Stimulated activated effector memory CD8-positive, alpha-beta T cell treated with anti-CD3 and anti-CD28 coated beads, Interleukin-12 subunit alpha, Interleukin-12 subunit beta, amount 100 ng/mL, for 72 hours (primary cell): ENCODE measurements around the gene DENND1A.
A peak's percentile ranks its signal among the peaks of the same experiment; 100 is the strongest.

Source experiments
- ATAC-seq: fragments of 150-1000 bp; cut with Tn5 transposase; 2 replicates; pipeline ENCODE4 v1.10.0; 2021
- DNase-seq, 2 donors: peaks; one replicate each; pipeline ENCODE4 v3.0.0; 2021 to 2022; ENCODE audit warnings: low spot score in 2 of 2
- H3K27ac Mint-ChIP-seq: one replicate; pipeline ENCODE4 v1.8.0; 2022; ENCODE audit warnings: mild to moderate bottlenecking, mixed read lengths
- H3K36me3 Mint-ChIP-seq: one replicate; pipeline ENCODE4 v1.8.0; 2022; ENCODE audit warnings: mild to moderate bottlenecking, mixed read lengths
- H3K4me1 Mint-ChIP-seq: one replicate; pipeline ENCODE4 v1.8.0; 2022; ENCODE audit warnings: mixed read lengths
- H3K4me3 Mint-ChIP-seq: one replicate; pipeline ENCODE4 v1.8.0; 2022; ENCODE audit warnings: mild to moderate bottlenecking, mixed read lengths
- H3K9me3 Mint-ChIP-seq: one replicate; pipeline ENCODE4 v1.8.0; 2022; ENCODE audit warnings: mixed read lengths

DENND1A gene

DNA sequence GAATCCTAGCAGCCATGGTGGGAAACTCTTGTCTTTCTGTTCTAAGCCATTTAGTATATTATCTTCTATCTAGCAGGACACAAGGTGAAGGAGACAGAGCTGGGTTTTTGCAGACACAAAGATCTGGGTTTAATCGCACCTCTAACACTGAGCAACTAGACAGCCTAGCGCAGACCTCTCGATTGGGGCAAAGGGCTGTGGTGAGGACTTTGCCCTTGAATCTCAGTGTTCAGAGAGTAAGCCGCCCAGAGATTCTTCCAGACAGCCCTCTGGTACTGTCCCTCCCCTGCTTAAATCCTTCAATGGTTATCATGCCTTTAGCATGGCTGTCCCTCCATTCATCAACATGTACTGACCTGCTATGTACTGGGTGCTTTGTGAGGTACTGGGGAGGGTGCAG, 445.8 kb downstream of the DENND1A start:
- no peak overlapping the region for H3K27ac Mint-ChIP-seq

DNA sequence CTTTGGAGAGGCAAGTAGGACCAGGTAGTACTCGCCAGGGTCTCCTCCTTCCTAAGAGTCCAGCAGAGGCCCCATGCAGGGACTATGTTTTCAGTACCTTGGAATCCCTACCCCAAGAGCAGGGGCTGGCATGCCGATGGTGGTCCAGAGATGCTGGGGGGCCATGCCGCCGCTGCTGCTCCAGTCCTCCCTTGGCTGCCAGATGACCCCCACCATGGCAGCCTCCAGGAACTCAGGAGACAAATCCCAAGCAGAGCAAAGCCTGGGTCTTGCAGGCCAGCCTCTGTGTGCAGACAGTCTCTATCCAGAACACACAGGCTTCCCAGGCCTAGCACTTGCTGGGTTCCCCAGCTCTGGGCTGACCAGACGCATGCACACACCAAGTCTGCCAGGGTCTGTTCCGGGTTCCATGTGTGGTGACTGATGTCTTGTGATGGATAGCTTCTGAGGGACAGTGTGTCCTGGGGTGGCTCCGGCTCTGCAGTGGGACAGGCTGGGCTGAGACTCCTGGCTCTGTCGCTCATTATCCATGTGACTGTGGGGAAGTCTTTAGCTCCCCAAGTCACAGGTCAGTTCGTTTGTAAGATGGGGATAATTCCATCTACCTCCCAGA, 446.6 kb downstream of the DENND1A start:
- Mint-ChIP-seq H3K4me1 (peaks cover 5% of the 10 kb centered on the region), H3K9me3 (no peaks in the 10 kb centered on the region), H3K36me3 (no peaks in the 10 kb centered on the region), H3K4me3 (no peak overlapping the region), H3K27ac (no peak overlapping the region)
- DNase-seq (no peak), ATAC-seq (no peak)

More for the DNA sequence above, 445.8 kb downstream of the DENND1A start:
- Mint-ChIP-seq H3K4me1 (peaks cover 5% of the 10 kb centered on the region), H3K36me3 (no peaks in the 10 kb centered on the region), H3K4me3 (no peak overlapping the region), H3K9me3 (no peaks in the 10 kb centered on the region)
- DNase-seq (no peak), ATAC-seq (no peak)

DNA sequence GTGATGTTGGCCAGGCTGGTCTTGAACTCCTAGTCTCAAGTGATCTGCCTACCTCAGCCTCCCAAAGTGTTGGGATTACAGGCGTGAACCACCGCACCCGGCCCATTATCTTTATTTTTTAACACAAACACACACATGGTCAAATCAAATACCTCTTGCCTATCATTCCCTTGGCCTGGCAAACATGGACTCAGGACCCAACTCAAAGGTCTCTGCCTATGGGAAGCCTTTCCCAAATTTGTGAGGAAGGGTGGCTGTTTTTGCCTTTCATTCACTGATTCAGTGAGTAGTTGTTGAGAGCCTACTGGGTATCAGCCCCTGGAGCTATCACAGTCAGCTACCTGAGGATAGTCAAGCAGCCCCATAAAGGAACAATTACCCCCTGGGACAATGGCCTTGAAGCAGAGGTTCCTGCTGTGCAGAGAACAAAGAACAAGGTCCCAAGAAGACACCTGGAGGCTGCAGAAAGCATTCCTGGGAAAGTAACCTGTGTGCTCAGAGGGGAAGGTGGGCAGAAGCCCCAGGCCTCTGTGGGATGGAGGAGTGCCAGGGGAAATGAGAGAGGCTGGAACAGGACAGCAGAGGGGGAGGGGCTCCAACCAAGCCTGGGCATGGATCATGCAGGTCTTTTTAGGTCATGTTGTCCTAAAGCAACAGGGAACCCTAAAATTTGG, 447.5 kb downstream of the DENND1A start:
- H3K27ac Mint-ChIP-seq = no peak overlapping the region
- H3K9me3 Mint-ChIP-seq = no peaks in the 10 kb centered on the region
- ATAC-seq (no peak), DNase-seq (no peak)
- no peaks in the 10 kb centered on the region for H3K36me3 Mint-ChIP-seq
- no peak overlapping the region for H3K4me3 Mint-ChIP-seq
- H3K4me1 Mint-ChIP-seq = no peaks in the 10 kb centered on the region

DNA sequence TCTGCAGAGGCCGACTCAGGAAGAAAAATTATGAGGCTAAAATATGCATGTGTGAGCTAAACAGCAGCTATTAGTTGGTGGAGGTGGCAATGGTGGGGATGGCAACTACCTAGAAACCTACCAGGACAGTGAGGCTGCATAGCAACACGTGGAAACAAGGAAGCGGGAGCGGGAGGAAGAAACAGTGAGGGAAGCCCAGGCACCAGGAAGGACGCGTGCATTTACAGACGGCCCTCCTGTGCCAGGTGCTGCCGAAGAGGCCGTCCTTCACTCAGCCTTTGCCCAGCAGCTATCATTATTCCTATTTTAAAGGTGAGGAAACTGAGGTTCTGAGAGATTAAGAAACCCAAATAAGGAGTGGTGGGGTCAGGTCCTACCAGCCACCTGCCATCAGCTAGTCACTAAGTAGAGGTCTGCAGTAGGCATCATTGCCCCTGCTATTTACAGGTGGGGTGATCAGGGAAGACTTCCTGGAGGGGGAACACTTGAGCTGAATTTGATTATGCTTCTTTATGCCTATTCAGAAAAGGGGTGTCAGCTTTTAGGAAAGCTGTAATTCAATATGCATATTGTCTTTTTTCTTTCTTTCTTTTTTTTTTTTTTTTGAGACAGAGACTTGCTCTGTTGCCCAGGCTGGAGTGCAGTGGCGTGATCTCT, 448.6 kb downstream of the DENND1A start:
- Mint-ChIP-seq H3K4me3 (no peak overlapping the region), H3K36me3 (no peaks in the 10 kb centered on the region), H3K4me1 (no peaks in the 10 kb centered on the region), H3K9me3 (no peaks in the 10 kb centered on the region), H3K27ac (no peak overlapping the region)
- DNase-seq = no peak
- no peak for ATAC-seq

DNA sequence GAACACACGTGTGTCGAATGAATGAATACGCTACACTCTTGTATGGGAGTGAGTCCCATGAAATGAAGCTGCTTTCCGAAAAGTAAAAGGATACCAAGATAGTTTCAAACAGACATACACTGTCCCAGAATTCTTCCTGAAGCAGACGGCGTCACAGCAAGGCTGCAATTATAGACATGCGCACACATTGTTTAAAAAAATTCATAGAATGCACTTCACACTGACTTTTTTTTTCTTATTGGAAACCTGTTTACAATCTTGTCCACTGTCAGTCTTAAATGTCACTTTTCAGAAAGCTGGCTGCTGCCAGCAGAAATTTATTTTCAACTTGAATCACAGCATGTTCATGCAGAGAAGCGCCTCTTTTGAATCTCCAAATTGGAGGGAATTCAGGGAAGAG, 449.1 kb downstream of the DENND1A start:
- H3K9me3 Mint-ChIP-seq = no peaks in the 10 kb centered on the region
- no peak overlapping the region for H3K4me3 Mint-ChIP-seq
- no peak for DNase-seq
- no peaks in the 10 kb centered on the region for H3K36me3 Mint-ChIP-seq
- no peaks in the 10 kb centered on the region for H3K4me1 Mint-ChIP-seq
- H3K27ac Mint-ChIP-seq = no peak overlapping the region
- no peak for ATAC-seq

DNA sequence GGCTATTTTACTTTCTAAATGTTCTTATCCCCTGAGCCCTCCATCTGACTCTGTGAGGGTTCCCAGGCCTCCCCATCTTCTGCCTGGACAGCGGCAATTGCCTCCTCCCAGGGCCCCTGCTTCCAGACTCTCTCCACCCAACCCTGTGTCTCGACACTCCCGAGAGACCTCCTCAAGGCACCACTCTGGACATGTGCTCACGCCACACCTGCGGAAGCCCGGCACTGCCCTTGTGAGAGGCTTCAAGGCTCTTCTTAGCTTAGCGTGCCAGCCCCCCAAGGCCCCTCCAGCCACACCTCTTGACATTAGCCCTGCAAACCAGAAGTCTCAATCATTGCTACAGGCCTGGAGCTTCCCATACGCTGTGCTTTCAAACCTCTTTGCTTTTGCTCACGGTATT, 449.8 kb downstream of the DENND1A start:
- Mint-ChIP-seq H3K36me3 (no peaks in the 10 kb centered on the region), H3K4me1 (no peaks in the 10 kb centered on the region), H3K4me3 (no peak overlapping the region), H3K9me3 (no peaks in the 10 kb centered on the region), H3K27ac (no peak overlapping the region)
- DNase-seq (no peak), ATAC-seq (no peak)

DNA sequence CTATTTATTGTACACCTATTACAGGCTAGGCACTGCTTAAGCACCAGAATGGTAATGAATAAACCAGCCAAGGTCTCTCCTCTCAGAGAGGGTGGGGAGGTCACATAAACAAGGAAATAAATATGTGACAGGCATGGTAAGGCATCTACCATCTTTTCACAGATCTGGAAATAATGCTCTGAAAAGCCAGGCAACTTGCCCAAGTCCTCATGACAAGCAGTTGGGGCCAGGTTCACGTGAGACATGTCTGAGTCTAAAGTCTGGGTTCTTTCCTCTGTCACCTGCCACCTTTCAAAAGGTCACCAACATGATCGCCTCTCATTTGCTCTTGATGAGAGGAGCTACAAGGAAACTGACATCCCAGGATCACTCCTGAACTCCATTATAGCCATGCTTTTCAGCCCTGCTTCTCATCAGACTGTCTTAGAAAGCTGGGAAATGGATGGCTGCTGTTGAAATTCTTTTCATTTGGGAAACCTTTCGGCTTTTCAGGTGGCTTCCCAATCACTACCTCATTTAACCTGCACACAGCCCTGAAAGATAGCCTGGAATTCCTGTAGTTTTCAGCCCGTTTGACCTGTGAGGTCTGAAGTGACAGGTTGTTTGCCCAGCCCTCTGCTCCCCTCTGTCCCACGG, 450.8 kb downstream of the DENND1A start:
- no peak overlapping the region for H3K4me3 Mint-ChIP-seq
- no peaks in the 10 kb centered on the region for H3K36me3 Mint-ChIP-seq
- no peak overlapping the region for H3K27ac Mint-ChIP-seq
- ATAC-seq (no peak), DNase-seq (no peak)
- no peaks in the 10 kb centered on the region for H3K4me1 Mint-ChIP-seq
- H3K9me3 Mint-ChIP-seq = no peaks in the 10 kb centered on the region

DNA sequence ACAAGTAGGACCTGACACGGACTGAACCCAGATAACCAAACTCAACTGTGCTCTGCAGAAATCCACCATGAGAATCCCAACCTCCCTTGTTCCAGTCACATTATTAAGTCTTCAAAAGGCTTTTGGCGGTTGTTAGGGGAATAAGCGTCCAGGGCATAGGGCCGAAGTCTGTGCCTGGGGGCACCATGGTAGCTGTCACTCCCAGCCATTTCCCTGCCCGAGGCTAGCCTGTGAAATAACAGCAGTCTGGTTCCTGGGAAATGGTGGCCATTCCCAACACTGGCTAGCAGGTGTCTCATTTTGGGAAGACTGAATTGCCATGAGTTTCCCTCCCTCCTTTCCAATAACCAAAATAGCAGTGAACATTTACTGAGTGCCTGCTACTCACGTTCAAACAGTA, 451.8 kb downstream of the DENND1A start:
- Mint-ChIP-seq H3K36me3 (no peaks in the 10 kb centered on the region), H3K4me3 (no peak overlapping the region), H3K9me3 (no peaks in the 10 kb centered on the region), H3K27ac (no peak overlapping the region), H3K4me1 (no peaks in the 10 kb centered on the region)
- ATAC-seq = no peak
- no peak for DNase-seq

DNA sequence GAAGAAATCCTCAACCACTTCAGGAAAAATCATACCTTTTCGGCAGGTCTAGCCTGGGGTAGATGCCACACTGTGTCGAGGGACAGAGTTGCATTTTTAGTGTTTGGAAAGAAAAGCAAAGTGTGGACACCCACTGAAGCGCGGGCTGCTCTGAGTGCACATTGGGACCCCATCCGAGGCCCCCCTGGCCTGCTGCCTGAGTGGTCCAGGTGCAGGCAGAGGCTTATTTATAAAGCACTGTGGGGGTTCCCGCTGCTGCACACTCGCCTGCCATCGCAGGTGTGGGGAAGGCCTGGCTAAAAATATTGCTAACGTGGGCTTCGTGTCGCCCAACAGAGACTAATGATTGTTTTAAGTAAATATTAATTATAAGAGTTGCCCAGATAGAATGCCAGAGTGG, 454.5 kb downstream of the DENND1A start:
- no peak for ATAC-seq
- no peaks in the 10 kb centered on the region for H3K9me3 Mint-ChIP-seq
- H3K36me3 Mint-ChIP-seq = no peaks in the 10 kb centered on the region
- no peak for DNase-seq
- H3K4me1 Mint-ChIP-seq = no peaks in the 10 kb centered on the region
- H3K4me3 Mint-ChIP-seq = no peak overlapping the region
- no peak overlapping the region for H3K27ac Mint-ChIP-seq

DNA sequence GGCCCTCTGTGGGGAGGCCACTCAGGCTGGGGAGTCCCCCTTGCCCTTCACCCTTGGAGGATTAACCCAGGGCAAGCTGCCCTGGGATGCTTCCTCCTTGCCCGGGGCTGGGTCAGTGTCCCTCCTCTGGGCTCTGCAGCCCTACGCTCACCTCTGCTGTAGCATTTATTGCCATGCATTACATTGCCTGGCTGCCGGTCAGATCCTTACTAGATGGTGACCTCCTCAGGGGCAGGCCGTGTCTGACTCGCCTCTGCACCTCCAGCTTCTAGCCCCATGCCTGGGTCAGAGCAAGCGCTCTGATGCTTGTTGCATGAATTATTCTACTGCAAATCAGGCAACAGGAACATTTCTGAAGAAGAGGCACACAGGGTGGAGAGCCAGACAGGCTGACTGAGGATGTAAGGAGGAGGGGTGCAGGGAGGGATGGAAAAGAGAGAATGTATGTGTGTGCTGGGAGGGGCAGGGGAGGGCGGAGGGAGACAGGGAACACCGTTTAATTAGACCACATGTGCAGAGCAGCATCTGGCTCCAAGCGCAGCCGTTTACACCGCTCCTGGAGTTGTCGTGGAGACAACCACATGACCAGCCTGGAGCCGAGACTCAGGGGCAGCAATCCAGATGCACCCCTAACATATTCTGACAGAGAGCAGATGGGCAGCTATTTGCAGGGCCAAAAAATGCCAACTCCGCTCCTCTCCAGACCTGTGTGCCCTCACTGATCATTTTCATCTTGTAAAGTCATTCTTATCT, 456.9 kb downstream of the DENND1A start:
- H3K36me3 Mint-ChIP-seq = no peaks in the 10 kb centered on the region
- no peaks in the 10 kb centered on the region for H3K9me3 Mint-ChIP-seq
- no peaks in the 10 kb centered on the region for H3K4me1 Mint-ChIP-seq
- ATAC-seq (no peak), DNase-seq (no peak)
- H3K27ac Mint-ChIP-seq = peak overlapping the region; percentile 50
- H3K4me3 Mint-ChIP-seq = no peak overlapping the region

DNA sequence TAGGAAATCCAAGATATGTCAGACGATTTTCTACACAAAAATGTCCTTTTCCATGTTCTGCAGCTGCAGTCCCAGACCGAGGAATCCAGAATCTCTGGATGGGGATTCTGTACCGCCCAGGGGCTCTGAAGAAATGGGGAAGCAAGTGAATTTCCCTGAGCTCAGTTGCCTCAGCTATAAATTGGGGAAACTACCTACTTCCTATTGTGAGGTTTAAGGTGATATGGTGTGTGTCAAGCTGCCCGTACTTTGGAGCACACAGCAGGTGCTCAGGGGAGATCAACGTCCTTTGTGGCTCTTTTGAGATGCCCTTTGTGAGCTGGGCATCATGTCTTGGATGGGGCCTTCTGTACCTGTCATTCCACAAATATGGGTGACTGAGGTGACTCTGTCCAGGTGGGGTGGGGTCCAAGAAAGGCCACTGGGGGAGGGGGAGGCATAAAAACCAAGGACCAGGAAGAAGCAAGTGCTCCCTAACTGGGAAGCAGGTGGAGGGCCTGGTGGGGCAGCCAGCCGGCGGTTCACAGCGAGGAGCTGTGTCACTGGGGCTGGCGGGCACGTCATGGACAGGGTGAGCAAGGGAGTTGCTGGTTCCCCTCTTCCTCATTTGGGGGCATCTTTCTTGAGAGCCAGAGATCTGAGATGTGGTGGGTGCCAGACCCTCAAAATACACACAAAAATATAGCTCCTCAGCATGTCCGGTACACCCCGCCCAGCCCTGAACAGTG, 457.9 kb downstream of the DENND1A start:
- DNase-seq (no peak), ATAC-seq (no peak)
- Mint-ChIP-seq H3K4me1 (no peaks in the 10 kb centered on the region), H3K9me3 (no peaks in the 10 kb centered on the region), H3K36me3 (no peaks in the 10 kb centered on the region), H3K27ac (no peak overlapping the region), H3K4me3 (no peak overlapping the region)

DNA sequence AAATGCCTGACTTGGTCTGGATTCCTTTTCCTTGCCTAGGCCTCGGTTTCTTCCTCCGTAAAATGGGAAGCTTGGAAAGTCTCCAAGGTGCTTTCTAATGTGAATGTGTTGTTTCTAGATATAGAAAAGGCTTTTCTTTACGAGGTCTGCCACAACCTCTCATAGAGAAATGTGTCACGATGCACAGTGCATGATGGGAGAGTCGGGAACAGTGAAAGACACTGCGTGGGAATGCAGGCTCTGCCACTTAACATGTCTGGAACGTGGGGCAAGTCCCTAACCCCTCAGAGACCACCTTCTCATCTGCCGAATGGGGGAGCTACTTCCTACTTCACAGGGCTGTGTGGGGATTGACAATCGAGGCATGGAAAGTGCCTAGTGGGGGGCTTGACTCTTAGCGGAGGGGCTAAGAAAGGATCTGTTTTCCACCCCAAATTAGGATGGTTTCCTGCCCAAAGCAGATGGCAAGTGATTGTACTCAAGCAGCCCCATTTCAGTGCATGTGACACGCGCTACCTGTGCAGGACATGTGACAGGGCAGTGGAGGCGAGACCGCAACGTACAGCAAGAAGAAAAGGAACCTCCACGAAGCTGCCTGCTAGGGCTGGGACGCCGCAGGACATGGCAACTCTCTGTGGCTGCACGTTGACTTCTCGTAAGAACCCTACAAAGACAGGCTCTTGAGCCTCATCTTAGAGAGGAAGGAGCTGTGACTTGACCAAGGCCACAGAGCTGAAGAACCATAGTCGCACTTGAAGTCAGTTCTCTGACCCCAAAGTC, 458.7 kb downstream of the DENND1A start:
- no peaks in the 10 kb centered on the region for H3K36me3 Mint-ChIP-seq
- no peak for ATAC-seq
- no peak overlapping the region for H3K4me3 Mint-ChIP-seq
- H3K4me1 Mint-ChIP-seq = no peaks in the 10 kb centered on the region
- no peak for DNase-seq
- H3K27ac Mint-ChIP-seq = no peak overlapping the region
- H3K9me3 Mint-ChIP-seq = no peaks in the 10 kb centered on the region

DNA sequence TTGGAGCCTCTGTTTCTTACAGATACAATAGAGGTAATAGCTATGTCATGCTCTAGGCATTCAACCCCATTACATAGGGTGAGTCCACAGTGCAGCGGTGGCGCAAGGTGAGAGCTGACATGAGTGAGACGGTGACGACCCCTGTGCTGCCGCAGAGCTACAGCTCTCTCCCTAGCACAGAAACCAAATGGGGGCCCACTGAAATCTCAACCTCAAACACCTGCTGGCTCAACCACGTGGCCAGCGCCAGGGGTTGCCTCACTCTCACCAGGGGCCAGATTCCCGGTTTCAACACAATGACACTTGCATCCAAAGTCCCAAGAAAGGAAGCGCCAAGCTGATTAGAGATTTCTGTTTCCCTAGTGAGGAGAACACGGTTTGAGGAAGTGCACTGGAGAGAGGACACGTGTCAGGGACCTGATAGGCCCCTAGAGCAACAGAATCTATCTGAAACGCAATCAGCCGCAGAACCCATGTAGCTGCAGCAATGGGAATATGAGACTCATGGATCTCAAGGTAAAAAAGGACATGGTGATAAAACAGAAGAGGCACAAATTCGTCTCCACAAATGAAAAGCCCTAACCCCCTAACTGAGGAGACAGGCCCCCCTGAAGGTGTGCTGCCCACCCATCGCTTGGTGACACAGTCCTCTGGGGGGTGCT, 459.7 kb downstream of the DENND1A start:
- no peaks in the 10 kb centered on the region for H3K4me1 Mint-ChIP-seq
- ATAC-seq = no peak
- no peak overlapping the region for H3K27ac Mint-ChIP-seq
- H3K36me3 Mint-ChIP-seq = no peaks in the 10 kb centered on the region
- H3K4me3 Mint-ChIP-seq = no peak overlapping the region
- H3K9me3 Mint-ChIP-seq = no peaks in the 10 kb centered on the region
- DNase-seq = no peak

DNA sequence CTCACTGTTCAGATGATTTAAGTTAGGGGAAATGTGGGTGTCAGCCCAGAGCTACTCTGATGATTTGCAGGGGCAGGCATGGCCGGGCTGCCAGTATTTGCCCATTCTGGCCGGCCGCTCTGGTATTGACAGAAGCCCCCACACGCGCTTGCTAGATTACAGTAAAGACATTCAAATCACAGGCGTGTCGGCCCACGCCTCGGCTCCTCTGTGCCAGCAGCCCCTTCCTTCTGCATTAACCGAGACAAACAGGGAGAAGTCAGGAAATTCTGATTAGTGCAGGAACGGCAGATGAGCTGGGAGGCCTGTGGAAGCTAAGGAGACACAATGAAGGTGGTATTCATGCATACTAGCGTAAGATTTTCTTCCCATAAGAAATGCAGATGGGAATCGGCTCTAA, 460.6 kb downstream of the DENND1A start:
- Mint-ChIP-seq H3K4me3 (no peak overlapping the region), H3K27ac (no peak overlapping the region), H3K36me3 (no peaks in the 10 kb centered on the region), H3K9me3 (no peaks in the 10 kb centered on the region), H3K4me1 (no peaks in the 10 kb centered on the region)
- no peak for DNase-seq
- ATAC-seq = no peak
